Subcutaneous abdominal adipose tissue (tissue), 5 donors: ENCODE measurements around the gene RERG.
"Not testable (repeated sequence)": the region's sequence is repeated elsewhere in the genome, so short reads cannot be mapped to it uniquely, and the experiment has no call there.

Source experiments
- H3K27ac ChIP-seq: one replicate; pipeline ENCODE4 v1.7.0; 2013; ENCODE audit warnings: low read depth, mild to moderate bottlenecking, inconsistent platforms, low read length, moderate library complexity
- H3K27me3 ChIP-seq, 5 donors: one replicate each; pipeline ENCODE4 v1.7.0; 2013; ENCODE audit warnings: low read length in 5 of 5, inconsistent platforms in 1 of 5; ENCODE audit not compliant: control insufficient read depth in 5 of 5, insufficient read depth in 4 of 5
- H3K36me3 ChIP-seq, 5 donors: one replicate each; pipeline ENCODE4 v1.7.0; 2013; ENCODE audit warnings: low read length in 5 of 5; ENCODE audit not compliant: control insufficient read depth in 5 of 5, insufficient read depth in 5 of 5
- H3K4me1 ChIP-seq, 5 donors: one replicate each; pipeline ENCODE4 v1.7.0; 2013; ENCODE audit warnings: low read length in 5 of 5, mild to moderate bottlenecking in 3 of 5, moderate library complexity in 1 of 5; ENCODE audit not compliant: control insufficient read depth in 5 of 5, insufficient read depth in 5 of 5
- H3K4me3 ChIP-seq, 5 donors: one replicate each; pipeline ENCODE4 v1.7.0; 2013; ENCODE audit warnings: low read length in 5 of 5, low read depth in 1 of 5
- H3K9ac ChIP-seq, 5 donors: one replicate each; pipeline ENCODE4 v1.7.0; 2013; ENCODE audit warnings: low read length in 5 of 5, mild to moderate bottlenecking in 4 of 5, moderate library complexity in 3 of 5
- H3K9me3 ChIP-seq, 5 donors: one replicate each; pipeline ENCODE4 v1.7.0; 2013; ENCODE audit warnings: low read length in 5 of 5; ENCODE audit not compliant: control insufficient read depth in 5 of 5
- donor health status: healthy.
- donor health status: healthy.
- donor health status: healthy.
- donor health status: healthy.
- donor health status: healthy.

Gene RERG

GRCh38 chr12:15122344-15122743 lies 98.9 kb downstream of the RERG start:
- Histone ChIP-seq H3K9ac (no peak overlapping the region), H3K4me1 (peaks cover 0 to 12% (median 8%) of the 10 kb centered on the region in 5 donors), H3K27ac (no peak overlapping the region), H3K36me3 (no peaks in the 10 kb centered on the region), H3K27me3 (no peaks in the 10 kb centered on the region), H3K4me3 (no peak overlapping the region), H3K9me3 (no peaks in the 10 kb centered on the region)

GRCh38 chr12:15118955-15119354 lies 102.3 kb downstream of the RERG start:
- Histone ChIP-seq H3K4me1 (peaks cover 0 to 31% (median 19%) of the 10 kb centered on the region in 5 donors), H3K27ac (no peak overlapping the region), H3K4me3 (no peak overlapping the region), H3K9ac (no peak overlapping the region), H3K9me3 (no peaks in the 10 kb centered on the region), H3K27me3 (no peaks in the 10 kb centered on the region), H3K36me3 (no peaks in the 10 kb centered on the region)

- Histone ChIP-seq H3K27ac (peak overlapping the region; percentile 37), H3K27me3 (no peaks in the 10 kb centered on the region), H3K9me3 (no peaks in the 10 kb centered on the region), H3K4me1 (peaks cover 0 to 27% (median 16%) of the 10 kb centered on the region in 5 donors), H3K36me3 (no peaks in the 10 kb centered on the region), H3K4me3 (no peak overlapping the region), H3K9ac (no peak overlapping the region)
Measured at GRCh38 chr12:15116983-15117382, 104.2 kb downstream of the RERG start.

GRCh38 chr12:15116086-15116485 lies 105.1 kb downstream of the RERG start:
- Histone ChIP-seq H3K9ac (no peak overlapping the region), H3K9me3 (no peaks in the 10 kb centered on the region), H3K4me1 (peaks cover 0 to 27% (median 15%) of the 10 kb centered on the region in 5 donors), H3K27ac (no peak overlapping the region), H3K4me3 (peak overlapping the region in 2 of 5 donors; percentile 3 to 15), H3K36me3 (peaks cover 0 to 2% (median 0%) of the 10 kb centered on the region in 5 donors), H3K27me3 (no peaks in the 10 kb centered on the region)

GRCh38 chr12:15115434-15115833 lies 105.8 kb downstream of the RERG start:
- Histone ChIP-seq H3K9ac (no peak overlapping the region), H3K9me3 (no peaks in the 10 kb centered on the region), H3K4me1 (peaks cover 0 to 24% (median 15%) of the 10 kb centered on the region in 5 donors), H3K4me3 (peak overlapping the region in 1 of 5 donors; percentile 24), H3K27me3 (no peaks in the 10 kb centered on the region), H3K27ac (no peak overlapping the region), H3K36me3 (peaks cover 0 to 4% (median 0%) of the 10 kb centered on the region in 5 donors)

GRCh38 chr12:15114501-15114900 lies 106.7 kb downstream of the RERG start:
- Histone ChIP-seq H3K36me3 (peaks cover 0 to 4% (median 0%) of the 10 kb centered on the region in 5 donors), H3K9me3 (no peaks in the 10 kb centered on the region), H3K27ac (no peak overlapping the region), H3K9ac (no peak overlapping the region), H3K4me3 (no peak overlapping the region), H3K27me3 (no peaks in the 10 kb centered on the region), H3K4me1 (peaks cover 0 to 24% (median 15%) of the 10 kb centered on the region in 5 donors)

GRCh38 chr12:15092826-15093225 lies 128.4 kb downstream of the RERG start:
- H3K9me3 ChIP-seq, result no peaks in the 10 kb centered on the region
- H3K27me3 ChIP-seq, result no peaks in the 10 kb centered on the region
- H3K36me3 ChIP-seq, result no peaks in the 10 kb centered on the region
- no peaks in the 10 kb centered on the region for H3K4me1 ChIP-seq
- H3K9ac ChIP-seq, result no peak overlapping the region
- no peak overlapping the region for H3K4me3 ChIP-seq
- H3K27ac ChIP-seq, result no peak overlapping the region

- Histone ChIP-seq H3K27me3 (no peaks in the 10 kb centered on the region), H3K27ac (no peak overlapping the region), H3K9me3 (no peaks in the 10 kb centered on the region), H3K36me3 (no peaks in the 10 kb centered on the region), H3K9ac (no peak overlapping the region), H3K4me3 (no peak overlapping the region), H3K4me1 (no peaks in the 10 kb centered on the region)
Measured at GRCh38 chr12:15090441-15090840, 130.8 kb downstream of the RERG start.

GRCh38 chr12:15088105-15088504 lies 133.1 kb downstream of the RERG start:
- H3K27me3 ChIP-seq, result no peaks in the 10 kb centered on the region
- H3K4me3 ChIP-seq, result no peak overlapping the region
- no peaks in the 10 kb centered on the region for H3K36me3 ChIP-seq
- H3K9me3 ChIP-seq, result no peaks in the 10 kb centered on the region
- no peak overlapping the region for H3K27ac ChIP-seq
- H3K9ac ChIP-seq, result no peak overlapping the region
- H3K4me1 ChIP-seq, result no peaks in the 10 kb centered on the region

GRCh38 chr12:15077751-15078150 lies 143.5 kb downstream of the RERG start:
- H3K9ac ChIP-seq, H3K9me3 ChIP-seq, H3K27ac ChIP-seq, H3K4me3 ChIP-seq, H3K4me1 ChIP-seq, H3K36me3 ChIP-seq, H3K27me3 ChIP-seq: not testable (repeated sequence)

- Histone ChIP-seq H3K36me3 (no peaks in the 10 kb centered on the region), H3K4me1 (no peaks in the 10 kb centered on the region), H3K9me3 (no peaks in the 10 kb centered on the region)
Measured at GRCh38 chr12:15074351-15074750, 146.9 kb downstream of the RERG start.

More at GRCh38 chr12:15074351-15074750, 146.9 kb downstream of the RERG start:
- Histone ChIP-seq H3K27me3 (no peaks in the 10 kb centered on the region), H3K27ac (no peak overlapping the region), H3K9ac (no peak overlapping the region), H3K4me3 (no peak overlapping the region)
